Testis (tissue), 2 donors: ENCODE results near the gene MAPRE2.

Source experiments
- CTCF ChIP-seq, 3 experiments: fragments of 450-650 bp in 2 of 3; fragments of 200-600 bp in 1 of 3; sonication (generic) in 1 of 3; IDR thresholded peaks; one replicate each; pipeline ENCODE4 v1.5.1; 2016 to 2019; ENCODE audit warnings: antibody characterized with exemption in 3 of 3, mild to moderate bottlenecking in 2 of 3, moderate library complexity in 1 of 3
- POLR2A ChIP-seq: fragments of 450-650 bp; IDR thresholded peaks from one replicate; pipeline ENCODE4 v1.6.1; 2017; ENCODE audit warnings: antibody characterized with exemption, mild to moderate bottlenecking, moderate library complexity

GRCh38 chr18:35022426-35023001 is 18.7 kb upstream of the MAPRE2 start:
- TF ChIP-seq POLR2A, result no peak
- TF ChIP-seq CTCF (IDR thresholded peaks at IDR 0.05), result no peak
